SK-N-MC (cell line): Measurements from ENCODE around the gene DNAAF9.
"Not testable (repeated sequence)": the region's sequence is repeated elsewhere in the genome, so short reads cannot be mapped to it uniquely, and the experiment has no call there.

Source experiments
- DNase-seq: peaks from one replicate; pipeline ENCODE4 v3.0.0-alpha.2; 2011; ENCODE audit warnings: low read depth, low spot score
- H3K27ac ChIP-seq: fragments of 200-600 bp; sonication (generic); 2 replicates; pipeline ENCODE4 v1.5.1; 2016; ENCODE audit warnings: mixed run types
- H3K36me3 ChIP-seq: fragments of 200-600 bp; sonication (generic); 2 replicates; pipeline ENCODE4 v1.6.1; 2017; ENCODE audit warnings: antibody characterized with exemption, low read length, mixed read lengths; ENCODE audit not compliant: insufficient read depth
- H3K4me3 ChIP-seq: fragments of 200-600 bp; sonication (generic); 2 replicates; pipeline ENCODE4 v1.5.1; 2016
- H3K9ac ChIP-seq: fragments of 200-600 bp; sonication (generic); 2 replicates; pipeline ENCODE4 v1.8.0; 2017; ENCODE audit warnings: mixed run types, mixed read lengths; ENCODE audit not compliant: insufficient read length
- H3K9me3 ChIP-seq: fragments of 200-600 bp; sonication (generic); 2 replicates; pipeline ENCODE4 v1.6.1; 2017; ENCODE audit warnings: low read depth, mild to moderate bottlenecking, antibody characterized with exemption, low read length, moderate library complexity, mixed read lengths
- EZH2 ChIP-seq: fragments of 200-600 bp; sonication (generic); IDR thresholded peaks from one replicate; pipeline ENCODE4 v1.6.1; 2017; ENCODE audit warnings: antibody characterized with exemption
- FOXP2 ChIP-seq: optimal IDR thresholded peaks from 2 replicates; pipeline ENCODE3; 2011; ENCODE audit warnings: mild to moderate bottlenecking, moderate library complexity; ENCODE audit not compliant: insufficient read depth; ENCODE audit errors: extremely low read length, control extremely low read depth
- POLR2AphosphoS5 ChIP-seq: IDR thresholded peaks from 2 replicates; pipeline ENCODE4 v1.6.1; 2012; ENCODE audit warnings: mild to moderate bottlenecking, low read depth, low read length, borderline replicate concordance

Gene DNAAF9

GRCh38 chr20:3420211-3420707 is 12.8 kb upstream of the DNAAF9 start:
- Histone ChIP-seq H3K9me3 (no peaks in the 10 kb centered on the region), H3K9ac (no peak overlapping the region), H3K36me3 (no peaks in the 10 kb centered on the region), H3K4me3 (peak overlapping the region; percentile 30), H3K27ac (peak overlapping the region; percentile 71)
- TF ChIP-seq EZH2 (no peak), FOXP2 (no peak), POLR2AphosphoS5 (no peak)
- DNase-seq: peak; percentile 24

DNA sequence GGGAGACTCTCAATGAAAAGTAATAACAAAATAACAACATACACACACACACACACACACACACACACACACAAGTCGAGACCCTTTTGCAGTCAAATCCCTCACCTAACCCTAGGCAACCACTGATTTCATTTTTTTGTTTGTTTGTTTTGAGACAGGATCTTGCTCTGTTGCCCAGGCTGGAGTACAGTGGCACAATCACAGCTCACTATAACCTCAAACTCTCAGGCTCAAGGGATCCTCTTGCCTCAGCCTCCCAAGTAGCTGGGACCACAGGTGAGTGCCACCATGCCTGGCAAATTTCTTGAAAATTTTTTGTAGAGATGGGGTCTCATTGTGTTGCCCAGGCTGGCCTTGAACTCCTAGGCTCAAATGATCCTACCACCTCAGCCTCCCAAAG is 10.7 kb upstream of the DNAAF9 start:
- H3K9ac ChIP-seq, H3K36me3 ChIP-seq, H3K9me3 ChIP-seq, H3K4me3 ChIP-seq, H3K27ac ChIP-seq, DNase-seq: not testable (repeated sequence)

GRCh38 chr20:3414122-3414521 is 6.7 kb upstream of the DNAAF9 start:
- Histone ChIP-seq H3K36me3 (no peaks in the 10 kb centered on the region), H3K27ac (no peak overlapping the region), H3K4me3 (no peak overlapping the region), H3K9me3 (no peaks in the 10 kb centered on the region), H3K9ac (no peak overlapping the region)
- no peak for TF ChIP-seq POLR2AphosphoS5
- no peak for TF ChIP-seq FOXP2
- TF ChIP-seq EZH2: no peak
- no peak for DNase-seq

- no peak overlapping the region for H3K9ac ChIP-seq
- no peaks in the 10 kb centered on the region for H3K9me3 ChIP-seq
- TF ChIP-seq FOXP2 (no peak), POLR2AphosphoS5 (no peak), EZH2 (no peak)
- H3K27ac ChIP-seq: no peak overlapping the region
- no peak for DNase-seq
- no peaks in the 10 kb centered on the region for H3K36me3 ChIP-seq
- no peak overlapping the region for H3K4me3 ChIP-seq
Observed at GRCh38 chr20:3413393-3413889, 6.0 kb upstream of the DNAAF9 start.

DNA sequence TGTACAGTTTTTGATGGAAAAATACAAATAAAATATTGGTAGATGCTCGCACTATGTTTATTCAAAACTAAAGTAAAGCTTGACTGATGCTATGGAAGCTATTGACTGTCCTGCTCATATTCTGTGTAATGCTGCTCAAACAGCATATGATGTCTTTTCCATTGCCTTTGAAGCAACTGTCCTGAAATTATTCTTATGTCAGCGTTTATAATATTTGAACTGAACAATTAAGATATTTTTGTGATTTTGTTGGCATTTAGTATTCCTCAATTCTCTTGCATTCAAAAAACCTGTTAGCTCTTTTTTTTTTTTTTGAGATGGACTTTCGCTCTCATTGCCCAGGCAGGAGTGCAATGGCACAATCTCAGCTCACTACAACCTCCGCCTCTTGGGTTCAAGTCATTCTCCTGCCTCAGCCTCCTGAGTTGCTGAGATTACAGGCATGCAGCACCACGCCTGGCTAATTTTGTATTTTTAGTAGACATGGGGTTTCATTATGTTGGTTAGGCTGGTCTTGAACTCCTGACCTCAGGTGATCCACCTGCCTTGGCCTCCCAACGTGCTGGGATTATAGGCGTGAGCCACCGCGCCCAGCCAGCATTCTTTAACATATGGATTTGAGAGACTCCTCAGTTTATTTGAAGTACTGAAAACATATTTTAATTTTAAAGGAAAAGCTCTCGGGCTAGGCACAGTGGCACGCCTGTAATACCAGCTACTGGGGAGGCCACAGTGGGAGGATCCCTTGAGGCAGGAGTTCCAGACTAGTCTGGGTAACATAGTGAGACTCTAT is 5.3 kb upstream of the DNAAF9 start:
- H3K9me3 ChIP-seq: no peaks in the 10 kb centered on the region
- H3K27ac ChIP-seq: no peak overlapping the region
- H3K36me3 ChIP-seq: no peaks in the 10 kb centered on the region
- no peak for DNase-seq
- TF ChIP-seq FOXP2 (no peak), EZH2 (no peak), POLR2AphosphoS5 (no peak)
- H3K9ac ChIP-seq: no peak overlapping the region
- H3K4me3 ChIP-seq: no peak overlapping the region

DNA sequence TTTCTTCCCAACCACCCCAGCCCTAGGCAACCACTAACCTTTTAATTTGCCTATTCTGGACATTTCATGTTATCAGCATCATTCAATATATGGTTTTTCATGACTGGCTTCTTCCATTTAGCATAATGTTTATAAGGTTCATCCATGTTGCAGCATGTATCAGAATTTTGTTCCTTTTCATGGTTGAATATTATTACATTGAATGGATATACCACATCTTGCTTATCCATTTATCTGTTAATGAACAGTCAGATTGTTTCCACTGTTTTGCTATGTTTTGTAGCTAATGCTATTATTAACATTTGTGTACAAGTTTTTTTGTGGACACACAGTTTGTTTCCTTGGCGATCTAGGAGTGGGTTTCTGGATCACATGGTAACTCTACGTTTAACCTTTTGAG is 3.0 kb upstream of the DNAAF9 start:
- Histone ChIP-seq H3K27ac (no peak overlapping the region), H3K36me3 (no peaks in the 10 kb centered on the region), H3K9ac (no peak overlapping the region), H3K9me3 (no peaks in the 10 kb centered on the region), H3K4me3 (no peak overlapping the region)
- TF ChIP-seq POLR2AphosphoS5 (no peak), EZH2 (no peak)
- no peak for DNase-seq

DNA sequence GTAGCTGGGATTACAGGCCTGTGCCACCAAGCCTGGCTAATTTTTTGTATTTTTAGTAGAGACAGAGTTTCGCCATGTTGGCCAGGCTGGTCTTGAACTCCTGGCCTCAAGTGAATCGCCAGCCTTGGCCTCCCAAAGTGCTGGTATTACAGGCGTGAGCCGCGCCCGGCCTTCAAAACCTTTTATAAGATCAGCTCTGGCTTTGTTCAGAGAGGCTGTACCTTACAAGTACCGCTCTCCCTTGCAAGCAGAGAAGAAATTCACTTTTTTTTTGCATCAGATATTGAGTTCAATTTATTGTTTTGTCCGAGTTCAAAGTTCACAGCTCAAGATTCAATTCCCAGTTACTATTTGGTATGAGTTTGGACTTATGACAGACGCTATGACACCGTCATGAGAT is 1.9 kb upstream of the DNAAF9 start:
- Histone ChIP-seq H3K9ac (no peak overlapping the region), H3K4me3 (no peak overlapping the region), H3K36me3 (no peaks in the 10 kb centered on the region), H3K9me3 (no peaks in the 10 kb centered on the region), H3K27ac (no peak overlapping the region)
- TF ChIP-seq EZH2 (no peak), POLR2AphosphoS5 (no peak), FOXP2 (no peak)
- DNase-seq: no peak

GRCh38 chr20:3407771-3408637 is 535 bp upstream of the DNAAF9 start:
- peak; percentile 16 for DNase-seq
- peak overlapping the region; percentile 74; the same call in 1 of the 2 replicates for H3K27ac ChIP-seq
- no peaks in the 10 kb centered on the region for H3K36me3 ChIP-seq
- H3K4me3 ChIP-seq: peak overlapping the region; percentile 93
- TF ChIP-seq POLR2AphosphoS5: peak; percentile 54; the same call in 1 of the 2 replicates
- TF ChIP-seq EZH2: no peak
- TF ChIP-seq FOXP2: peak; percentile 38
- H3K9ac ChIP-seq: peak overlapping the region; percentile 52
- H3K9me3 ChIP-seq: no peaks in the 10 kb centered on the region
